PC-9 (cell line): ENCODE data around the gene PERP.

ENCODE experiments used
- CTCF ChIP-seq: fragments of 200-600 bp; sonication (generic); conservative IDR thresholded peaks from 2 replicates; pipeline ENCODE4 v1.6.1; 2017; ENCODE audit warnings: mixed run types, antibody characterized with exemption, mild to moderate bottlenecking, moderate library complexity
- EZH2 ChIP-seq: fragments of 200-600 bp; sonication (generic); IDR thresholded peaks from 2 replicates; pipeline ENCODE4 v1.8.0; 2017; ENCODE audit warnings: antibody characterized with exemption, low read depth

- no peak for TF ChIP-seq CTCF
- no peak for TF ChIP-seq EZH2
These were observed 43.5 kb downstream of the PERP start for GRCh38 chr6:138063726-138064125.
